Sigmoid colon (tissue), 4 donors: ENCODE results near the gene TSPAN18.

Source experiments
- POLR2A ChIP-seq, 2 donors: fragments of 450-650 bp; IDR thresholded peaks; one replicate each; pipeline ENCODE4 v1.6.1; 2016; ENCODE audit warnings: antibody characterized with exemption in 2 of 2, mild to moderate bottlenecking in 2 of 2, moderate library complexity in 2 of 2
- POLR2AphosphoS5 ChIP-seq, 4 donors: sonication (generic); formaldehyde crosslinking; IDR thresholded peaks; one replicate each; pipeline ENCODE4 v1.6.1; 2017; ENCODE audit warnings: antibody characterized with exemption in 4 of 4

- TF ChIP-seq POLR2A (IDR thresholded peaks at IDR 0.05), result no peak
- TF ChIP-seq POLR2AphosphoS5 (IDR thresholded peaks at IDR 0.05), result no peak
Measured at GRCh38 chr11:44791316-44791925, 64.7 kb downstream of the TSPAN18 start.
